GM12891 (cell line): Measurements from ENCODE around the gene KRT9.

Experiments
- DNase-seq: peaks from one replicate; pipeline ENCODE4 v3.0.0; 2011; ENCODE audit warnings: low spot score; ENCODE audit not compliant: insufficient read length
- FAIRE-seq: peaks from 2 replicates; lab custom pipeline; 2011; peaks lifted over from hg19 to GRCh38; lab: Jason Lieb, UNC
- PAX5 ChIP-seq: IDR thresholded peaks from 2 replicates; pipeline ENCODE4 v1.6.1; 2011; ENCODE audit warnings: low read length, moderate library complexity, mild to moderate bottlenecking; ENCODE audit not compliant: insufficient read depth, severe bottlenecking
- POLR2A ChIP-seq: IDR thresholded peaks from 2 replicates; pipeline ENCODE4 v1.6.1; 2011; ENCODE audit warnings: low read depth, low read length, control low read depth
- POLR2AphosphoS5 ChIP-seq: IDR thresholded peaks from 2 replicates; pipeline ENCODE4 v1.6.1; 2011; ENCODE audit warnings: low read depth, low read length, control low read depth
- POU2F2 ChIP-seq: IDR thresholded peaks from 2 replicates; pipeline ENCODE4 v1.6.1; 2011; ENCODE audit warnings: low read depth, mild to moderate bottlenecking, control low read depth, low read length, moderate library complexity
- SPI1 ChIP-seq: IDR thresholded peaks from 2 replicates; pipeline ENCODE4 v1.6.1; 2011; ENCODE audit warnings: low read depth, low read length, control low read depth
- TAF1 ChIP-seq: IDR thresholded peaks from 2 replicates; pipeline ENCODE4 v1.6.1; 2011; ENCODE audit warnings: low read depth, low read length, control low read depth

Gene KRT9

GRCh38 chr17:41536741-41537613, 34.9 kb downstream of the KRT9 start:
- FAIRE-seq, result no peak
- DNase-seq, result no peak
- no peak for TF ChIP-seq TAF1
- TF ChIP-seq POLR2AphosphoS5, result no peak
- TF ChIP-seq SPI1, result no peak
- no peak for TF ChIP-seq POU2F2
- no peak for TF ChIP-seq PAX5
- no peak for TF ChIP-seq POLR2A

DNA sequence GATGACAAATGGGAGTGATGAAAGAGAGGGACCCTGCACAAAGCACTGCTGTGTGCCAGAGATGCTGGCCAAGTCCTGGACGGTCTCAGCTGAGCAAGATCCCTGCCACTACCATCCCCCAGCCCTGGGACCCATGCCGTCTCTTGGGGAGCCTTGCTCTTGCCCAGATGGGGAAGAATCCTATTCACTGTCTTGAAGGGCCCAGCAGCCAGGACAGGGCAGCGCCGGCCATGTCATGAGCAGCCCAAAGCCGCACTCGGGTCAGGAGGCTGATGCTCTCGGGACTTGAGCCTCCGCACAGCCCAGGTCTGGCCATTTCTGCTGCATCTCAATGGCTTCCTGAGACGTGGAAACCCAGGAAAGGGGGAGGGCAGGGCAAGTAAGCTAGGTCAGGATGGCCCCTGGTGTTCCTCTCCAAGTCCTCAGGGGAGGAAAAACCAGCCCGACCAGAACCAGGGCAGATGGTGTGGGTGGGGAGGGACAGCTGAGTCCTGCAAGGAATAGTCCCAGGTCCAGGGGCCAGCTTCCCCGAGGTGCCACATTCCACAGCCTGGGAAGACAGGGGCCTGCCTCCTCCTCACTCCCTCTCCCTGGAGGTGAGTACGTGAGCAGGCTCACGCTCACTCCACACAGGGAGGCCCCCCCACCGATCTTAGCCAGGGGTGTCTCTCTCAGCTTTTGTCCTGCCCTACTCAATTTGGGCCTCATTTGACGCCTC, 35.9 kb downstream of the KRT9 start:
- DNase-seq, result no peak
- no peak for FAIRE-seq
- TF ChIP-seq TAF1 (no peak), POLR2A (no peak), SPI1 (no peak), PAX5 (no peak), POLR2AphosphoS5 (no peak), POU2F2 (no peak)

GRCh38 chr17:41534899-41535546, 36.8 kb downstream of the KRT9 start:
- FAIRE-seq (no peak), DNase-seq (no peak)
- no peak for TF ChIP-seq SPI1
- TF ChIP-seq TAF1, result no peak
- no peak for TF ChIP-seq POLR2A
- TF ChIP-seq PAX5, result no peak
- no peak for TF ChIP-seq POLR2AphosphoS5
- no peak for TF ChIP-seq POU2F2

- DNase-seq (no peak), FAIRE-seq (no peak)
- TF ChIP-seq POLR2A, result no peak
Measured at GRCh38 chr17:41533613-41534012, 38.2 kb downstream of the KRT9 start.

GRCh38 chr17:41532947-41533570, 38.8 kb downstream of the KRT9 start:
- DNase-seq (no peak), FAIRE-seq (no peak)
- TF ChIP-seq POLR2AphosphoS5, result no peak

GRCh38 chr17:41531993-41532392, 39.9 kb downstream of the KRT9 start:
- TF ChIP-seq POU2F2 (no peak), POLR2A (no peak), TAF1 (no peak), PAX5 (no peak), POLR2AphosphoS5 (no peak), SPI1 (no peak)
- no peak for DNase-seq
- no peak for FAIRE-seq

- DNase-seq (no peak), FAIRE-seq (no peak)
- TF ChIP-seq PAX5 (no peak), POLR2AphosphoS5 (no peak), TAF1 (no peak), POU2F2 (no peak), POLR2A (no peak), SPI1 (no peak)
Measured at GRCh38 chr17:41530062-41531048, 41.5 kb downstream of the KRT9 start.

DNA sequence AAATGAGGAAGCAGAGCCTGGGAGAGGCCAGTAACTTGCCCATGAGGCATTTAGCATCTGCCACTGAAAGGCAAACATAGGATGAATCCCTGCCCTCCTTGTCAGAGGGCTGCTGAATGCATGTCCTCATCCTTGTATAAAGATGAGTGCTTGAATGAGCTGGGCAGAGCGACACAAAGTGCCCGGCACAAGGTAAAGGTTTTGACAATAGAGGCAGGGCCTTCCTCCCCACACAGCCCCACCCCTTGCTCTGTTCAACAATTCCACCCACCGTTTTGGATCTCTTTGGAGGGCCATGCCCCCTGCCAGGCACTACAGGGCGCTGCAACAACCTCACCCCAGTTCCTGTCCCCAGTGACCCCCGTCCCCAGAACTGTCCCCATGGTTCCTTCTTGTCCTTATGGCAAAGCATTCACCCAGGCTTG, 42.4 kb downstream of the KRT9 start:
- FAIRE-seq, result no peak

More for the DNA sequence above, 42.4 kb downstream of the KRT9 start:
- no peak for TF ChIP-seq TAF1
- no peak for TF ChIP-seq PAX5
- TF ChIP-seq SPI1, result no peak
- no peak for TF ChIP-seq POLR2A
- TF ChIP-seq POLR2AphosphoS5, result no peak
- no peak for TF ChIP-seq POU2F2
- no peak for DNase-seq
